HEK293T (cell line): Measurements from ENCODE around the gene RPTOR.

ENCODE experiments used
- CTCF ChIA-PET: fragments of 350-600 bp; formaldehyde crosslinking; extraction: SDS; loops from one replicate; lab custom pipeline; 2021; ENCODE audit warnings: antibody characterized with exemption, inconsistent platforms; lab: Yijun Ruan, JAX
- POLR2A ChIA-PET: fragments of 350-600 bp; formaldehyde crosslinking; extraction: SDS; loops from one replicate; lab custom pipeline; 2020; ENCODE audit warnings: antibody characterized with exemption, inconsistent platforms; lab: Yijun Ruan, JAX
- DNase-seq: peaks from one replicate; pipeline ENCODE4 v3.0.0; 2012; ENCODE audit warnings: mixed read lengths; ENCODE audit errors: extremely low spot score
- ARNT ChIP-seq: fragments of 450-650 bp; IDR thresholded peaks from 2 replicates; pipeline ENCODE4 v1.6.1; 2017; ENCODE audit warnings: mild to moderate bottlenecking
- BHLHE40 ChIP-seq: fragments of 450-650 bp; IDR thresholded peaks from 2 replicates; pipeline ENCODE4 v1.6.1; 2016; ENCODE audit warnings: mild to moderate bottlenecking, moderate library complexity, borderline replicate concordance
- CTBP1 ChIP-seq: fragments of 450-650 bp; IDR thresholded peaks from 2 replicates; pipeline ENCODE4 v1.6.1; 2016; ENCODE audit warnings: borderline replicate concordance
- ELF4 ChIP-seq: fragments of 450-650 bp; IDR thresholded peaks from 2 replicates; pipeline ENCODE4 v1.6.1; 2017; ENCODE audit warnings: antibody characterized with exemption
- FOXA1 ChIP-seq: fragments of 450-650 bp; IDR thresholded peaks from 2 replicates; pipeline ENCODE4 v1.6.1; 2016; ENCODE audit warnings: mild to moderate bottlenecking
- FOXK2 ChIP-seq: fragments of 450-650 bp; IDR thresholded peaks from 2 replicates; pipeline ENCODE4 v1.6.1; 2016; ENCODE audit warnings: mild to moderate bottlenecking
- FOXM1 ChIP-seq: fragments of 450-650 bp; IDR thresholded peaks from 2 replicates; pipeline ENCODE4 v1.6.1; 2017; ENCODE audit warnings: mild to moderate bottlenecking, borderline replicate concordance
- HDGF ChIP-seq: fragments of 450-650 bp; IDR thresholded peaks from 2 replicates; pipeline ENCODE4 v1.6.1; 2017; ENCODE audit warnings: antibody characterized with exemption, borderline replicate concordance
- L3MBTL2 ChIP-seq: fragments of 450-650 bp; conservative IDR thresholded peaks from 2 replicates; pipeline ENCODE4 v1.6.1; 2016; ENCODE audit warnings: mild to moderate bottlenecking
- LEF1 ChIP-seq: fragments of 450-650 bp; IDR thresholded peaks from 2 replicates; pipeline ENCODE4 v1.6.1; 2017; ENCODE audit warnings: mild to moderate bottlenecking, borderline replicate concordance
- NFRKB ChIP-seq: fragments of 450-650 bp; IDR thresholded peaks from 2 replicates; pipeline ENCODE4 v1.6.1; 2016; ENCODE audit warnings: mild to moderate bottlenecking, moderate library complexity
- SP1 ChIP-seq: fragments of 450-650 bp; IDR thresholded peaks from 2 replicates; pipeline ENCODE4 v1.6.1; 2017
- SUZ12 ChIP-seq: fragments of 450-650 bp; IDR thresholded peaks from 2 replicates; pipeline ENCODE4 v1.6.1; 2016; ENCODE audit warnings: mild to moderate bottlenecking
- TARDBP ChIP-seq: fragments of 450-650 bp; IDR thresholded peaks from 2 replicates; pipeline ENCODE4 v1.6.1; 2016
- ZNF384 ChIP-seq: fragments of 450-650 bp; IDR thresholded peaks from 2 replicates; pipeline ENCODE4 v1.6.1; 2016
- TF ChIP-seq, protein P1 (sequence below): fragments of 450-650 bp; IDR thresholded peaks from 2 replicates; pipeline ENCODE4 v1.6.1; 2016

RPTOR gene

DNA sequence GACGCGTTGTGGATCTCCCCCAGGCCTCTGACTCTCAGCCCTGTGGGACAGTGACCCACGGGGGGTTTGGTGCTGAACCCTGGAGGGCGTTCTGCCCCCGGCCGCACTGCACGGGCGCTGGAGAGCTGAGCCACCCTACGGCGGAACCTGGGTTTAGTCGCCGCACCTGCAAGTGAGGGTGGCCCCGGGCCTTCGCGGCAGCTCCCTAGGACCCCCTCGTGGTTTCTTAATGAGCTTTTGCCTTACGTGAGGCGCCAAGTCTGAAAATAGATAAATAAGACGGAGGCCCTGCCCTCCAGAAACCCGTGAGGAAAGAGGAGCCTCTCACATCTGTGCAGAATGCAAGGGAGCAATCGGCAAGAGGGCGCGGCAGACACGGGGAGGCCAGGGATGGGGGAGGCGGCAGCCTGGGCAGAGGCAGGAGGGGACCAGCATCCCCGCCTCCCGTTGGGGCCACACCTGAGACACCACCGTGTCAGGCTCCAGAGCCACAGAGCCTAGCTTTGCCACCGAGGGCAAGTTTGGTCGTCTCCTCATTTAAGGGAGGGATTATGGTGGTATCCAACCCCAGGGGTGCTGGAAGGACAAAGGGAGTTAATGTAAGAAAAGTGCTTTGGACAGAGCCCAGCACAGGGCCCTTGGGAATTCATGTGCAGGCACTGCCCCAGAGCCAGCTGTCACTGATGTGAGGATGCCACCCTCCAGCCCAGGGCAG is 293.8 kb downstream of the RPTOR start:
- ChIA-PET CTCF (no interaction called here), POLR2A (no interaction called here)
- no peak for DNase-seq
- no peak for TF ChIP-seq LEF1
- TF ChIP-seq ZNF384 = no peak
- TF ChIP-seq BHLHE40 = no peak
- TF ChIP-seq NFRKB = no peak
- no peak for TF ChIP-seq HDGF
- TF ChIP-seq FOXA1 = no peak
- no peak for TF ChIP-seq TARDBP
- no peak for TF ChIP-seq ARNT
- TF ChIP-seq L3MBTL2 = no peak
- TF ChIP-seq, protein P1, sequence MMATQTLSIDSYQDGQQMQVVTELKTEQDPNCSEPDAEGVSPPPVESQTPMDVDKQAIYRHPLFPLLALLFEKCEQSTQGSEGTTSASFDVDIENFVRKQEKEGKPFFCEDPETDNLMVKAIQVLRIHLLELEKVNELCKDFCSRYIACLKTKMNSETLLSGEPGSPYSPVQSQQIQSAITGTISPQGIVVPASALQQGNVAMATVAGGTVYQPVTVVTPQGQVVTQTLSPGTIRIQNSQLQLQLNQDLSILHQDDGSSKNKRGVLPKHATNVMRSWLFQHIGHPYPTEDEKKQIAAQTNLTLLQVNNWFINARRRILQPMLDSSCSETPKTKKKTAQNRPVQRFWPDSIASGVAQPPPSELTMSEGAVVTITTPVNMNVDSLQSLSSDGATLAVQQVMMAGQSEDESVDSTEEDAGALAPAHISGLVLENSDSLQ = no peak
- no peak for TF ChIP-seq FOXK2
- no peak for TF ChIP-seq SP1
- no peak for TF ChIP-seq ELF4
- TF ChIP-seq FOXM1 = no peak
- TF ChIP-seq CTBP1 = no peak

DNA sequence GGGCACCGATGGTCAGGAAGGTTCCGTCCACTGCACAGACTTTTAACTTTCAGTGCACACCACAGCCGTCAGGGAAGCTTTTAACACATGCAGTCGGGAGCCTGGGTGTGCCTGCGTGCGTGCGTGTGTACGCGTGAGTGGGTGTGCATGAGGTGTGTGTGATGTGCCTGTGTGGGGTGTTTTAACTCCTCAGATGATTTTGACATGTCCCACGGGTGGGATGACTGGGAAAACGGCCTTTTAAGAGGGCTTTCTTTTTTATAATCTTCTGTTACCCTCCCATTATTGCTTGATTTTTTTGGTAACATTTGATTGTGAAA is 294.3 kb downstream of the RPTOR start:
- ChIA-PET POLR2A (no interaction called here), CTCF (no interaction called here)
- DNase-seq = no peak
- TF ChIP-seq, protein P1 = no peak
- TF ChIP-seq ZNF384 (no peak), SP1 (no peak), TARDBP (no peak), CTBP1 (no peak), BHLHE40 (no peak), ELF4 (no peak), NFRKB (no peak), LEF1 (no peak), L3MBTL2 (no peak), FOXA1 (no peak)

DNA sequence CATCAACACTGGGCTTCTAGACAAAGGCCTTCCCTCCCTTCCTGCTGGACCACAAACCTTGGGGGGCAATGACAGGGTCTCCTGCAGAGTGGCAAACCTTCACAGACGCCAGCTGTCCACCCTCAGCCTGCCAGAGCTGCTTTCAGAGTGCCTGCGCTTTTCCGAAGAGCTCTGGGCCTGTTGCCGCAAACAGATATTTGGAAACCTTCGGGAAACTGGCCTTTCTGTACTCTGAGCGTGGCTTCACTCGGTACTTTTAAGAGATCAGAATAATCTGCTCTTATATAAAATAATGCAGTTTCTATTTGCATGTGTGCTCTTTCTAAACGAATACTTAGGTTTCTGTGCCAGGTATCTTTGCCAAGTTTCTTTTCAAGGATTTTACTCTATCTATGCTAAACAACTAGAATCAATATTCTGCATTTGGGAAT is 294.9 kb downstream of the RPTOR start:
- TF ChIP-seq TARDBP (no peak), NFRKB (no peak)
- TF ChIP-seq, protein P1 = no peak
- no peak for DNase-seq
- ChIA-PET POLR2A (no interaction called here), CTCF (no interaction called here)

DNA sequence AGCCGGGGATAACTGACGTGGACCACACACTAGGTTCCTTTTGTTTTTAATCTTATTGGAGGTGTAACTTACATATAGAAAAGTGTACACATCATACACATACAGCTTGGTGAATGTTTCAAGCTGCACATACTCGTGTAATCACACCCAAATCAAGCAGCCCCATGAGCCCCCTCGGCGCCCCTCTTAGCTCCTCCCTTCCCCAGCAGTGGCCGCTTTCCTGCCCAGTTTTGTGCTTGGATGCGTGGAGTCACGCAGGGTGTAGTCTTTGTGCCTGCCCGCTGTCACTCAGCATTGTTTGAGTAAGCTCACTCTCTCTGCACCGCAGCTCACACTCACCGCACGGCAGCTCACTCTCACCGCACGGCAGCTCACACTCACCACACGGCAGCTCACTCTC is 295.3 kb downstream of the RPTOR start:
- ChIA-PET POLR2A (no interaction called here), CTCF (no interaction called here)
- TF ChIP-seq ARNT = no peak
- TF ChIP-seq FOXA1 = no peak
- no peak for DNase-seq

DNA sequence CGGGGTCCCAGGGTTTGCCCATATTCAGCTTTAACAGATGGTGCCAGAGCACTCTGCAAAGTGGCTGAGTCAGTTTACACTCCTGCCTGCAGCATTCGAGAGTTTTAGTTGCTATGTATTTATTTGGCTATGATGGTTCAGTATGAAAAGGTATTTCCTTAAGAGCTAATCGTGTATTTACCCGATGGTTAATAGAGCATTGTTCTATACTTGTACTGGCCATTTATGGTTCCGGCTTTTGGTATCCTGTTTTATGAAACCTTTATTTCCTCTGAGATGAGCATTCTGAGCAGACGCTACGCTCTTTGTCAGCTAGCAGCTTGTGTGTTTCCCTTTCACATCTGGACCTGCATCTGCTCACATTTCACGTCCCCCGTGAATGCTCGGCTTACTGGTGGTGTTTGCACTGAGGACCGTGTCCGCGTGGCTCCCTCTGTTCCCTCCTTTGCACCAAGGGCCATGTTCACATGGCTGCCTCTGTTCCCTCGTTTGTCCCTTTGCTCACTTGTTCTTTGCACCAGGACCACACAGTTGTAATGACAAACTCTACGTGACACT is 297.9 kb downstream of the RPTOR start:
- ChIA-PET POLR2A (no interaction called here), CTCF (no interaction called here)
- no peak for DNase-seq
- TF ChIP-seq TARDBP (no peak), ARNT (no peak), LEF1 (no peak), BHLHE40 (no peak), HDGF (no peak), CTBP1 (no peak), SP1 (no peak), ELF4 (no peak), FOXM1 (no peak), FOXA1 (no peak), NFRKB (no peak), L3MBTL2 (no peak), FOXK2 (no peak), ZNF384 (no peak), SUZ12 (no peak)
- TF ChIP-seq, protein P1 = no peak

DNA sequence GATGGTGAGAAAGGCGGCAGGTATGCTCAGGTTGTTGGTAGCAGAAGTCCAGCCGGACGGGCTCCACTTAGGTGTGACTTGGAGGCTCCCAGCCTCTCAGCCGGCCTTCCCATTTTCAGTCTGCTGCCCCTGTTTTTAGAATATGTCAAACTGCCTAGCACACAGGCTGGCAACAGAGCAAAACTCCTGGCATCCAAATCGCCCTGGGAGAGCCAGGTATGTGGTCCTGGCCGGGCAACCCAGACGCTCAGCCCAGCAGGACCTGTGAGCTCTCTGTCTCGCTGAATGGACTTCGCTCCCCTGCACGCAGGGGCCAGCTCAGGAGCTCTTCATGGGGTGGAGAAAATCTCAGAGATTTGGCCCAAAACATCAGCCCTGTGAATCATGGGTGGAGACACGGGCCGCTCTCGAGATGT is 299.1 kb downstream of the RPTOR start:
- no peak for TF ChIP-seq SP1
- TF ChIP-seq CTBP1 = no peak
- TF ChIP-seq FOXM1 = no peak
- TF ChIP-seq TARDBP = no peak
- no peak for TF ChIP-seq L3MBTL2
- TF ChIP-seq ELF4 = no peak
- TF ChIP-seq FOXK2 = no peak
- no peak for TF ChIP-seq BHLHE40
- no peak for TF ChIP-seq NFRKB
- TF ChIP-seq ARNT = no peak
- TF ChIP-seq HDGF = no peak
- no peak for TF ChIP-seq FOXA1
- no peak for TF ChIP-seq ZNF384
- TF ChIP-seq LEF1 = no peak
- TF ChIP-seq, protein P1 = no peak
- CTCF ChIA-PET = no interaction called here
- no peak for DNase-seq
- POLR2A ChIA-PET = interaction anchor here (1.5 kb wide), 1 partner anchor 11 kb away, joined by 9 read pairs; no protein-coding TSS in a partner anchor
